Stimulated activated CD8-positive, alpha-beta memory T cell treated with anti-CD3 and anti-CD28 coated beads, Interleukin-7, amount 100 ng/mL, for 48 hours (primary cell): Measurements from ENCODE around the gene WDR44.
"Not testable (repeated sequence)": the region's sequence is repeated elsewhere in the genome, so short reads cannot be mapped to it uniquely, and the experiment has no call there.

Experiments
- DNase-seq, 2 donors: peaks; one replicate each; pipeline ENCODE4 v3.0.0-alpha.2; 2020; ENCODE audit warnings: low read depth in 1 of 2; ENCODE audit errors: extremely low read depth in 1 of 2

WDR44 gene

DNA sequence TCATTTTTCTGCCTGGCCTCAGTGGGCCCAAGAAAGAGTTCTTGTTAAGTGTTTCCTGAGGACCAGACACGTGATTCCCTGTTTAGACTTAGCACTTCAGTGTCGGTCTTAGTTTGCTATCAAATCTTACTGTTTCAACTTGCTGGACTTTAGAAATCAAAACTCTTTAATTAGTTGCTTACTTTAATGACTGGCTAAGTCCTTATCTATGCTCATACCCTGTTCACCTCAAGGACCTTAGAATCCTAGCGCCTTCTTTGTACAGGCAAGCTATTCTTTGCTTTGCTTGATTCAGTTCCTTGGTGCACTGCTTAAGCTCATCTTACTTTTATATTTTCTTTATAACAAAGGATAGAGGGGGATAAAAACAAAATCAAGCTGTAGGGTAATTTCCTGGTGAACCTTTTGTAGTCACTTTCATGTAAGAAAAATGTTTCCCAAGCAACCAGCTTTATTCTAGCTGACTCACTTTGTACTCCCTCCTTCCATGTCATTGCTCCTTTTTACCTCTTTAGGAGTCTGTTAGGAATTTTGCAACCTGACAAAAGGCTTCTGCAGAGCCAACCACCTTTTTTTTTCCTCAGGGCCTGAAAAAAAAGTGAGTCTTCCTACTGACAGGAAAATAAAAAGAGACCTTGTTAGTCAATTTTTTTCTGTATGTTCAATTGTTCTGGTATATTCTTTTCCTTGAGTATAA lies 14.7 kb downstream of the WDR44 start:
- no peak for DNase-seq

DNA sequence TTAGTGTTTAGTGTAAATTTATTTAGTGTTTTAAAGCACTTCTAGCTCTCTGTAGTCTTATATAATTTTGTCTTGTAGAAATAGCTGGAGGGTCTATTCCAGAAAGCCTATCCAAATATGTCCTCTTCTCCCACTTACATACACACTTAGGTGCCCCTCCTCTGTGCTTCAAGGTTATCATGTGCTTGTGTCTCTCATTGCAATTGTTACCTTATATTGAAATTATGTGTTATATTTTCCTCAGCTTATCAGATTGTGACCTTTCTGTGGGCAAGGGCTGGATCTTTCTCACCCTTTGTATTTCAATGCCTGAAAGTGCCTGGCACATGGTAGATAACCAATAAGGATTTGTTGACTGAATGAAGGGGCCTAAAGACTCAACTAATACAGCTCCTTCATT lies 18.4 kb downstream of the WDR44 start:
- no peak for DNase-seq

DNA sequence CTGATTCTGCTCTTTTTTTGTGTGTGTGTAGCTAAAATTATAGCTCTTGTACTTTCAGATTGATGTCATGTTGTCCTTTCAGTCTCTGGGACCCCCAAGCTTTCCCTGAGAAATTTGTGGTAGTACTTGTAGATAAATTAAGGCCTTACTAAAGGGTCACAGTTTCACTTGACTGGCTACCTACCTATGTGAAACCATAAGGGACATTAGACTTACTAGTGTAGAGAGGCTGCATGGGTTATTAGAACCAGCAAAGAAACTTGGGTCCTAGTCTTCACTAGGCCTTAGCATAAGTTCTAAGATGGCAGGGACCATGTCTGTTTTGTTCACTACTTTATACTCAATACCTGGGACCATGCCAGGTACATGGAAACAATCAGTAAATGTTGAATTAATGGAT lies 21.4 kb downstream of the WDR44 start:
- DNase-seq = no peak

DNA sequence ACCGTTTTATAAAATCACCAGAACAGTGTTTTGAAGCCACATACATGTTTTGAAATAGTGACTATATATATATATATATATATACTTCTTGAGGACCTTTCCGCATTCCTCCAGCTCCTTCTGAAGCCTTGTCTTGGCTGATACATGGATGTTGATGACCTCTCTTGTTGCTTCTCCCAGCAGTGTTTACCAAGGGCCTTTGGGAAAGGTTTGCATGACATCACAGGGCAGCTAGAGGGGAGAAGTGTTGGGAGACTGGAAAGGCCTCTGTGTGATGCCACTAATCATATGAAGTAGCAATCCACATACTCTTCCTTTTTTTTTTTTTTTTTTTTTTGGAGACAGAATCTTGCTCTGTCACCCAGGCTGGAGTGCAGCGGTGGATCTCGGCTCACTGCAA lies 22.5 kb downstream of the WDR44 start:
- no peak for DNase-seq

DNA sequence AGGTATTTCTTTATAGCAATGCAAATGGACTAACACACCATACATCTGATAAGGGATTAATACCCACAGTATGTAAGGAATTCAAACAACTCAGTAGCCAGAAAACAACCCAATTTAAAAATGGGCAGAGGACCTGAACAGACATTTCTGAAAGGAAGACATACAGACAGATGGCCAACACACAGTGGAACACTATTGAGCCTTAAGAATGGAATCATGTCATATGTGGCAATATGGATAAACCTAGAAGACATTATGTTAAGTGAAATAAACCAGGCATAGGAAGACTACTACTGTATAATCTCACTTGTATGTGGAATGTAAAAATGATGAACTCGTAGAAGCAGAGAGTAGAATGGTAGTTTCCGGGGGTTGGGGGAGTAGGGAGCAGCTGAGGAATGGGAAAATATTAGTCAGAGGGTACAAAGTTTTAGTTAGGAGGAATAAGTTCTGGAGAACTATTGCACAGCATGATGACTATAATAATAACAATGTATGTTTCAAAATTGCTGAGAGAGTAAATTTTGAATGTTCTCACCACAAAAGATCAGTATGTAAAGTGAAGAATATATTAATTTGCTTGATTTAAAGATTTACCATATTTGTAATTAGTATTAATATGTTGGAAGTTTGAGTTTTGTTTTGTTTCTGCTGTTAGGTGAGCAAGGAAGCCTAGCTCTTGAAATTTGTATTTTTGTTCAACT lies 25.2 kb downstream of the WDR44 start:
- no peak for DNase-seq

DNA sequence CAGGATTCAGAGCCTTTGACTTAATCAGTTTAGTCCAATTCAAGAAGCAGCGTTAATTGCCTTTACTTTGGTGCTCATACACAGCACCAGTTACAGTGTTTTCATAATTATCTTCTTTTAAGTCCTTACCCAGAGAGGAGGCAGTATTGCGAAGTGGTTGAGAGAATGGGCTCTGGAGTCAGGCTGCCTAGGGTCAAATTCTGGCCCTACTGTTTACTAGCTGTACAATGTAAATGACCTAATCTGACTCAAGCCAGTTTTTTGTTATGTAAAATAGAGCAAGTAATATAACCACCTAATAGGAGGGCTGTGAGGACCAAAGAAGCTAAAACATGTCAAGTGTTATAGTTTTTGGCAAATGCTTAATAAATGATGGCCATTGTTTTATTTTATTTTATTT lies 27.6 kb downstream of the WDR44 start:
- no peak for DNase-seq

DNA sequence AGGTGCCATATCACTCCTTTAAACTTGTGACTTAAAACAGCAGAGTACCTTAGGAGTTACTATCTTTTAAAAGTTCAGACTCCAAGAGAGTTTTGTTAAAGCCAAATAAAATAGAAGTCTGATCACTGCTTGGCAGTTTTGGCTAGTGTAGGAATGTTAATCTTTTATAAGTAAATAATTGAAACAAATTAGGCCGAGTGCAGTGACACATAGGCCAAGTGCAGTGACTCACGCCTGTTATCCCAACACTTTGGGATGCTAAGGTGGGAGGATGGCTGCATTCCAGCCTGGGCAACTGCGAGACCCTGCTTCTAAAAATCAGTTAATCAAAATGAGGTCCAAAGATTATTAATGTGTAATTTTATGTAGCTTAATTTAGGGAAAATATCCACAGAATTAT lies 37.2 kb downstream of the WDR44 start:
- no peak for DNase-seq

DNA sequence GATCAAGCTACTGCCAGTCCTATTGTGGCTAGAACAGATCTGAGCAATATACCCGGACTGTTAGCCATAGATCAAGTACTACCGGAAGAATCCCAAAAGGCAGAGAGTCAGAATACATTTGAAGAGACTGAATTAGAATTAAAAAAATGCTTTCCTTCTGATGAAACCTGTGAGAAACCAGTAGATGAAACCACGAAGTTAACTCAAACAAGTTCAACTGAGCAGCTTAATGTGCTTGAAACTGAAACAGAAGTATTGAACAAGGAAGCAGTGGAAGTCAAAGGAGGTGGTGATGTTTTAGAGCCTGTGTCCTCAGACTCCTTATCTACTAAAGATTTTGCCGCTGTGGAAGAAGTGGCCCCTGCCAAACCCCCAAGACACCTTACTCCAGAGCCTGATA lies 46.8 kb downstream of the WDR44 start:
- DNase-seq = no peak

DNA sequence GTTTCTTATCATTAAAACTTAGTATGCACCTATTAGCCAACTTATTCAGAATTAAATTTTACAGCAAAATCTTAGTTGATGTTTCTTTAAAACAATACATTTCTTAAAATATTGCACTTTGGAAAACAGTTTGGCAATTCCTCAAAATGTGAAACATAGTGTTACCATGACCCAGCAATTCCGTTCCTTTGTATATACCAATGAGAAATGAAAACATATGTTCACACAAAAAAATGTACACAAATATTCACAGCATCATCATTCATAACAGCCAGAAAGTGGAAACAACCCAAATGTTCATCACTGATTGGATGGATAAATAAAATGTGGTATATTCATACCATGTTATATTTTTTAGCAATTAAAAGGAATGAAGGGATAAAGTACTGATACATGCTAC lies 50.2 kb downstream of the WDR44 start:
- no peak for DNase-seq

DNA sequence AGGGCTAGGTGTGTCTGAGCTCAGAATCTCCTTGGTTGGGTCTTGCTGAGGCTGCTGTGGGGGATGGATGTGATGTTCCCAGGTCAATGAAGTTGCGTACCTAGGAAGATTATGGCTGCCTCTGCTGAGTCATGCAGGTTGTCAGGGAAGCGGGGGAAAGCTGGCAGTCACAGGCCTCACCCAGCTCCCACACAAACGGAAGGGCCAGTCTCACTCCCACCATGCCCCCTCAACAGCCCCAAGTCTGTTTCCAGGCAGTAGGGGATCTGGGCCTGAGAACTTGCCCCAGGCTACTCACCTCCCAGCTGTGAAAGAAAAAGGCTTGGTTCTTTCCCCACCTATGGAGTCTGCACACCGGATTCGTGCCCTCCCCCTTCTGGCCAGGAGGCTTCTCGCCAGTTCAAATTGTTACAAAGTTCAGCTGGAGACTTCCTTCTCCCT lies 72.9 kb downstream of the WDR44 start:
- DNase-seq = no peak

DNA sequence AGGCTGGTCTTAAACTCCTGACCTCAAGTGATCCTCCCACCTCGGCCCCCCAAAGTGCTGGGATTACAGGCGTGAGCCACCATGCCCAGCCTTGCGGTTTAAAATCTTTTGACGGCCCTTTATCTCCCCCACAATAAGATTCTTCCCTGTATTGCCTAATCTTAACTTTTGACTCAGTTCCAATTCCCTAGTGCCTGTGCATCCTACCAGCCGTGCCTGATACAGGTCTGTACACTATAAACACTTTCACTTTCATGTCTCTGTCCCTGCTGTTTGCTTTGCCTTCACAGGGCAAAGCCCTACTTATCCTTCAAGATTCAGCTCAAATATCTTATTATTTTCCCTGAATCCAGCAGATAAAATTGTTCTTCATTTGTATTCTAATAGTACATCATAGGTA lies 74.6 kb downstream of the WDR44 start:
- DNase-seq = no peak

DNA sequence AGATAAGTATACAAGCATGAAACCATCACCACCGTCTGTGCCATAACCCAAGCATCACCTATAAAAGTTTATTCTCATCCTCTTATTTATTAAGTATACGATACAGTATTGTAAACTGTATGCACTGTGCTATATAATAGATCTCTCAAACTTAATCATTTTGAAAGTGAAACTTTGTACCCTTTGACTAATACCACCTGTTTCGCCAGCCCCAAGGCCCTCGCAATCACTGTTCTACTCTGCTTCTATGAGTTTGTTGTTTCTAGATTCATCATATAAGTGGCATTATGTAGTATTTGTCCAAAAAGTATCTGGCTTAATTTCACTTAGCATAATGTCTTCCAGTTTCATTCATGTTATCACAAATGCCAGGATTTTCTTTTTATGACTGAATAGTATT lies 77.7 kb downstream of the WDR44 start:
- no peak for DNase-seq

DNA sequence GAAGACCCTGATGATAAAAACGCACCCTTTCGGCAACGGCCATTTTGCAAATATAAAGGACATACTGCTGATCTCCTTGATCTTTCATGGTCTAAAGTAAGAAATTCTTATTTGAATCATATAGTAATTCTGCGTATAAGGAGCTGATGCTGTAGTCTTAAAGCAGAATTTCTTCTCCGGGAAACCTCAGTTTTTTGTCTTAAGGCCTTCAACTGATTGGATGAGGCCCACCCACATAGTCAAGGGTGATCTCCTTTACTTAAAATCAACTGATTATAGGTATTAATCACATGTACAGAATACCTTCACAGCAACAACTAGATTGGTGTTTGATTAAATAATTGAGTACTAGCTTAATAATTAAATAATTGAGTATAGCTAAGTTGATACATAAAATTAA lies 86.9 kb downstream of the WDR44 start:
- DNase-seq = no peak

DNA sequence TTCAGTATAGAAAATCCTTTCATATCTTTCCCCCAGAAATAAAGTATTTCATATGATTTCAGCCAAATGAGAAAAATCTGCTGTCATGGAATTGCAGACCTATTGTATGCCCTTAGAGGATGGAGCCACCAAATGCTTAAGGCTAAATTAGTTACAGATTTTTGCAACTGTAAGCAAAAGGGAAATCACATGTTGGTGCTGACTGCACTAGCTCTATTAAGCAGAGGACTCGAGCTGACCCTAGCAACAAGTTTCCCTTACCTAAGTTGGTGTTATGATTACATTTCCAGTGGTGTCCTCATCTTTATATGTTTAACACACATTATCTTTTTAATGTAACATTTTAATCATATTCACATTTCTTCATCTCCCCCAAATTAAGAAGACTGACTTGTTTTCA lies 91.4 kb downstream of the WDR44 start:
- DNase-seq = no peak

DNA sequence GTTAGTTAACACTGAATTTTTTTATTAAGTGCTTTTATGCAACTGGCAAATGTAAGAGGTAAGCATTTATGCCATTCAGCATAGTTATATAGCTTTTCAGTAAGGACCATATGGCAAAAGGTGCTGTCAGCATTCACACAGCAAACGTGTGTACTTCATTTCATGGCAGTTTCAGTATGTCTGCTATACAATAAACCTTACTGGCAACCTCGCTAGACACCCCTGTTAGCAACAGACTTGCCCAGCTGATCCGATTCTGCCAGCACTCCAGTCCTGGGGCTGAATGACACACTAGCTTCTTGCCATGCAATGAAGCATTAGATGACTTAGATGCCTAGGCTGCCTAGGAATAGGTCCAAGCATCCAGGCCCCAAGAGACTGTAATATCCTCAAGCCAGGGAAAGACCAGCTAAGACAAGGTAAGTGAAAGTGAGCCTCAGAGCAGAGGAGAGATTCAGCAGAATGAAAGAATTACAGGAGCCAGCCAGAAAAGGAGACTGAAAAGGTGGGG lies 102.4 kb downstream of the WDR44 start:
- DNase-seq = no peak

DNA sequence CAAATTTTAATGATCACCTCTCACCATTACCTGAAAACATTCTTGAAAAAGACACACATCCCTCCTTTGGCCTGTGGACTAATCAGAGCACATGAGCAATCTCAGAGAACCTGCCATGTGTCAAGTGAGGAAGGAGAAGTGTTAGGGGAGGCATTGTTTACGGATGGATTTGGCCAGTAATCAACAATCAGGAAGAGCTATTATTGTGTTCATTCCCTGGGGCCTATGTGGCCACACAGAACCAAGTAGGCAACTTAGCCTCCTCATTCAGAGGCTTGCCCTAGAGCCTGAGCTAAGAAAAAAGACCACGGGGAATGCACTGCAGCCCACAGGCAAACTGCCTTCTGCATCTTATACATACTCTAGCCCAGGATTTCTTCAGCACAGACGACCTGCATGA lies 109.1 kb downstream of the WDR44 start:
- DNase-seq = no peak

DNA sequence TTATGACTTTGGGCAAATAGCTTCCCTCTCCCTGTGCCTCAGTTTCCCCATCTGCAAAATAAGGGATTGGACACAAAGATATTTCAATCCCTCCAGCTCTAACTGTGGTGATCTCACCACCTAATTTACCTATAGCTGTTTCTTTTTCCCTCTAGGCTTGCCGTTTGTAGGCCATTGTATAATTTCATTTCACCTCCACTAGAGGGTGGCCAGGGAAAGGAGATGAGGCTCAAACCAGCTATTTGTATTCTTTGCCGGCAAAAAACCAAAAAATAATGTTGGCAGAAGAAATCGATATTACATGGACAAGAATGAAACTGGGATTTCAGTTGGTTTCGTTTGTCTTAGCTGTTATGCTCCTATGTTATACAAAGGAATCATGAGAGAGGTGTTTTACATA lies 113.6 kb downstream of the WDR44 start:
- DNase-seq = no peak

DNA sequence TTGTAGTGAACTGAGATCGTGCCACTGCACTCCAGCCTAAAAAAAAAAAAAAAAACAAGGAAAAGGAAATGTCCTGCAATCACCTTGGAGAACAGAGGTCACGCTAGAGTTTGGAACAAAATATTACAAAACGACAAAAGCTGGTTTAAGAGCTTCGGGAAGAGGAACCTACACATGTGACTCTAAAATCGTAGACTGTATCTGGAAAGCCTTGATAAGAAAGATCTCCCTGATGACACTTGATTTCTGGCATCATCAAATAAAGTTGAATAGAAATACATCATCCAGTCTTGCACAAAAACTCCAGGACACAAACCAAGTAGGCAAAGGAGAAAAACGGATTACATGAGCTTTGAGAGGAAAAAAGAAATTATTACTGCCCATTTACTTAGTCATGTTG lies 118.6 kb downstream of the WDR44 start:
- no peak for DNase-seq

DNA sequence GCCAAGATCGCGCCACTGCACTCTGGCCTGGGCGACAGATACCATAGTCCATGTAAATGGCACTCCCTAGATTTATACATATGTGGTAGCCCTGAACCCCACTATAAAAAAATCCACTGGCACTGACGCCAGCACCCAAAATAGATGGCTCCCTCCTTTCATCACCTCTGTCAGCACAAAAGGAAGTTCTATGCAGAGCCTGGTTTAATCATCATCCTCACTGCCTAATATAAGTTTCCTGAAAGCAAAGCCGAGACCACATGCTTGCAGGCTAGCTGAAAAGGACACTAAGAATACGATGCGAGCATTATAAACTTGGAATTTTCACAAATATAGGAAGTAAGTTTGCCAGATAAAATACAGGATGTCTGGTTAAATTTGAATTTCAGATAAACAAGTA lies 122.2 kb downstream of the WDR44 start:
- DNase-seq = no peak

DNA sequence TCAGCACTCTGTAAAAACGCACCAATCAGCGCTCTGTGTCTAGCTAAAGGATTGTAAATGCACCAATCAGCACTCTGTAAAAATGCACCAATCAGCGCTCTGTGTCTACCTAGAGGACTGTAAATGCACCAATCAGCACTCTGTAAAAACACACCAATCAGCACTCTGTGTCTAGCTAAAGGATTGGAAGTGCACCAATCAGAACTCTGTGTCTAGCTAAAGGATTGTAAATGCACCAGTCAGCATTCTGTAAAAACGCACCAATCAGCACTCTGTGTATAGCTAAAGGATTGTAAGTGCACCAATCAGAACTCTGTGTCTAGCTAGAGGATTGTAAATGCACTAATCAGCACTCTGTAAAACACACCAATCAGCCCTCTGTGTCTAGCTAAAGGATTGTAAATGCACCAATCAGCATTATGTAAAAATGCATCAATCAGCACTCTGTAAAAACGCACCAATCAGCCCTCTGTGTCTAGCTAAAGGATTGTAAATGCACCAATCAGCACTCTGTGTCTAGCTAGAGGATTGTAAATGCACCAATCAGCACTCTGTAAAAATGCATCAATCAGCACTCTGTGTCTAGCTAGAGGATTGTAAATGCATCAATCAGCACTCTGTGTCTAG lies 124.9 kb downstream of the WDR44 start:
- DNase-seq = not testable (repeated sequence)

DNA sequence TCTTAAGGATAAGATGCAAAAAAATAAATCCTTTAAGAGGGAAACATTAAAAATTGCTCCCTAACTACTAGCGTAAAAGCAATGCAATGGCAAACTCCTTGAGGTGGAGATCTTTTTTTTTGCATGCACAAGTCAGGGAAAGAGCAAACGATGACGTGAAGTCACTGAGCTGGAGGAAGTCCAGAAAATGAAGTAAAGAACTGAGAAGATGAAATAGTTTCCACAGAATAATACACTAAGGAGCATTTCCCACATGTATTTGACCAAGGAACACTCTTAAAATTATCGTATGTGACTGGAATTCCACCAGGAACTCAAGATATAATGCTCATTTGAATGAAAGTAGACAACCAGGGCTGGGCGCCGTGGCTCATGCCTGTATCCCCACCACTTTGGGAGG lies 128.7 kb downstream of the WDR44 start:
- no peak for DNase-seq

DNA sequence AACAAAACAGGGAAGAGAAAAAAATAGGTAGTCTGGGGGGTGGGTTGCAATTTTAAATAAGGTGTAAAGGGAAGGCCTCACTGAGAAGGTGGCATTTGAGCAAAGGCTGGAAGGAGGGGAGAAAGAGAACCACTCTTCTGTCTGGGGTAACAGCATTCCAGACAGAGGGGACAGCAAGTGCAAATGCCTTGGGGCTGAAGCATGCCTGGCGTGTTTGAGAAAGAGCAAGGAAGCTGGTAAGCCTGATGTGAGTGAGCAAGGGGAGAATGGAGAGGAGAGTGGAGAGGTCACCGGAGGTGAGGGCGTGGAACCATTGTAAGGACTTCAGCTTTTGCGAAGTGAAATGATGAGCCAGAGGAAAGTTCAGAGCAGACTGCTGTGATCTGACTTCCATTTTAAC lies 130.0 kb downstream of the WDR44 start:
- DNase-seq = no peak
